22Rv1 (cell line): Measurements from ENCODE around the gene BMP7.

Experiments used
- H3K27ac ChIP-seq: fragments of 450-650 bp; 2 replicates; pipeline ENCODE4 v1.5.1; 2017
- ZFX ChIP-seq: fragments of 450-650 bp; IDR thresholded peaks from 2 replicates; pipeline ENCODE4 v1.6.1; 2017; ENCODE audit warnings: antibody characterized with exemption, borderline replicate concordance
- TF ChIP-seq, protein P1 (sequence below): fragments of 450-650 bp; IDR thresholded peaks from 2 replicates; pipeline ENCODE4 v1.5.1; 2017; ENCODE audit warnings: mild to moderate bottlenecking

Gene BMP7

DNA sequence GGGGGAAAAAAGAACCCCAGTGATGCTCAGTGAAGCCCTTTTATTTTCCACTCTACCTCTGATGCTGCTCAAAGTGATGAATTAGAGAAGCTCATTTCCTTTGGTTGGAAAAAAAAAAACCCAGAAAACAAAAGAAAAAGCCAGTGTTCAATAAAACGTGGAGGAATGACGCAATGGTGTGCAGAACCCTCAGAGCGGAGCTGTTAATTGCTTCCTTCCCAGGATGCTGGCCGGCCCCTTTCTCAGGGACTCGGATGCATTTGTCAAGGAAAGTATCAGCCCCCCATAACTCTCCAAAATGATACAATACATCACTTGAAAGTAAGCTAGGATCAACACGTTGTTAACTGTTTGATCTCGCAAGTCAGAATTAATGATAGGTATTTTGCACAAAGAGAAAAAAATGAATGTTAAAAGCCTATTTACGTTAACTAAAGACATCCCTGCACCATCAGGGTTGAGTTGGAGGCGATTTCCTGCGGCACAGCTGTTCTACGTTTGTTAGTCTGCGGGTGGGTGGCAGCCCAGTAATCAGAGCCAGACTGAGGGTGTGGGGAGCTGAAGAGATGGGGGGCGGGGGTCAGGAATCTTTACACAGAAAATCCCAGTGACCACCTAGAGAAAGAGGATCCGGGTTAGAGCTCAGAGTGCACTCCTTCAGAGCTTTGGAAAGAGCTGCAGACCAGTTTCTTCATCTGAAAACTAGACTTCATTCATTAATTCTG is 132.4 kb downstream of the BMP7 start:
- no peak overlapping the region for H3K27ac ChIP-seq
- TF ChIP-seq ZFX, result no peak
- TF ChIP-seq, protein P1, sequence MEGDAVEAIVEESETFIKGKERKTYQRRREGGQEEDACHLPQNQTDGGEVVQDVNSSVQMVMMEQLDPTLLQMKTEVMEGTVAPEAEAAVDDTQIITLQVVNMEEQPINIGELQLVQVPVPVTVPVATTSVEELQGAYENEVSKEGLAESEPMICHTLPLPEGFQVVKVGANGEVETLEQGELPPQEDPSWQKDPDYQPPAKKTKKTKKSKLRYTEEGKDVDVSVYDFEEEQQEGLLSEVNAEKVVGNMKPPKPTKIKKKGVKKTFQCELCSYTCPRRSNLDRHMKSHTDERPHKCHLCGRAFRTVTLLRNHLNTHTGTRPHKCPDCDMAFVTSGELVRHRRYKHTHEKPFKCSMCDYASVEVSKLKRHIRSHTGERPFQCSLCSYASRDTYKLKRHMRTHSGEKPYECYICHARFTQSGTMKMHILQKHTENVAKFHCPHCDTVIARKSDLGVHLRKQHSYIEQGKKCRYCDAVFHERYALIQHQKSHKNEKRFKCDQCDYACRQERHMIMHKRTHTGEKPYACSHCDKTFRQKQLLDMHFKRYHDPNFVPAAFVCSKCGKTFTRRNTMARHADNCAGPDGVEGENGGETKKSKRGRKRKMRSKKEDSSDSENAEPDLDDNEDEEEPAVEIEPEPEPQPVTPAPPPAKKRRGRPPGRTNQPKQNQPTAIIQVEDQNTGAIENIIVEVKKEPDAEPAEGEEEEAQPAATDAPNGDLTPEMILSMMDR, result no peak

- no peak overlapping the region for H3K27ac ChIP-seq
- TF ChIP-seq, protein P1, result no peak
- TF ChIP-seq ZFX, result no peak
These were observed 134.6 kb downstream of the BMP7 start for GRCh38 chr20:57131601-57132391.

DNA sequence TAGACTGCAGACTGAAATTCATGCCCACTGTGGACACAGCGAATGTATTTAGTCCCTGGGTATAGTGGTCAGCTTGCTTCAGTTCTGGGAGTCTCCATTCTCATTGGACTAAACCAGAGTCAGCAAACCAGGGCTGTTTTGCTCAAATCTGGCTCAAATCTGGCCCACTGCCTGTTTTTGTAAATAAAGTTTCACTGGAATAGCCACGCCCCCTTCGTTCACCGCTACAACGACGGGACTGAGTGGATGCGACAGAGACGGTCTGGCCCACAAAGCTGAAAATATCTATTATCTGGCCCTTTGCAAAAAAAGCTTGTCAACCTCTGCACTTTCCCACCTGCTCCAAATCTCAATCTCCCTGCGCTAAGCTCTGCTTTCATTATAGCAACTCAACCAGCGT is 135.4 kb downstream of the BMP7 start:
- no peak overlapping the region for H3K27ac ChIP-seq
- no peak for TF ChIP-seq ZFX

DNA sequence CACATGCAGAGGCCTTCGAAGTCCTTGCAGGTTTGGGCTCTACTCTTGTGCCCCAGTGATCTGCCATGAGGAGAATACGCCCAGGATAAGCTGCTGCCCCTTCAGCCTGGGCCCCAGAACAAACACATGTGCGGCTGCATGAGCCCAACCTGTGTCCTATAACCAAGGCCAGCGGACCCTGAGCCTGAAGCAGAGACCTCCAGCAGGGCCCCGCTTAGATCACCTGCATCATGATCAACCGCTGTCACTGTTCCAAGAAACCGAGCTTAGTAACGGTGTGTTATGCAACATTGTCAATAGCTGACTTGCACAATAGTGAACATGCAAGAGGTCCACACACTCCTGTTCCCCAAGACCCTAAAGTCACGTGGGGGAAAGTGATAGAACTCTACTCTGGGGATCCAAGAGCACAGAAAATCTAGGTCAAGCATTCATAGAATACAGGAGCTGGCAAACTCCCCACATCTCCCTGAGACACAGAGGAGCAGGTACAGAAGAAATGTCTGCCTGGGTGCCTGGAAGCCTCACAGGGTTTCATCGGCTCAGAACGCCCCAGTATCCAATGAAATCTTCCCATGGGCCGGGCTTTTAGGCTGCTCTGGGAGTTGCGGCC is 136.2 kb downstream of the BMP7 start:
- H3K27ac ChIP-seq, result no peak overlapping the region
- TF ChIP-seq, protein P1, result no peak
- TF ChIP-seq ZFX, result no peak

- TF ChIP-seq, protein P1, result no peak
- TF ChIP-seq ZFX, result no peak
- no peak overlapping the region for H3K27ac ChIP-seq
These were observed 137.1 kb downstream of the BMP7 start for GRCh38 chr20:57129303-57129702.

DNA sequence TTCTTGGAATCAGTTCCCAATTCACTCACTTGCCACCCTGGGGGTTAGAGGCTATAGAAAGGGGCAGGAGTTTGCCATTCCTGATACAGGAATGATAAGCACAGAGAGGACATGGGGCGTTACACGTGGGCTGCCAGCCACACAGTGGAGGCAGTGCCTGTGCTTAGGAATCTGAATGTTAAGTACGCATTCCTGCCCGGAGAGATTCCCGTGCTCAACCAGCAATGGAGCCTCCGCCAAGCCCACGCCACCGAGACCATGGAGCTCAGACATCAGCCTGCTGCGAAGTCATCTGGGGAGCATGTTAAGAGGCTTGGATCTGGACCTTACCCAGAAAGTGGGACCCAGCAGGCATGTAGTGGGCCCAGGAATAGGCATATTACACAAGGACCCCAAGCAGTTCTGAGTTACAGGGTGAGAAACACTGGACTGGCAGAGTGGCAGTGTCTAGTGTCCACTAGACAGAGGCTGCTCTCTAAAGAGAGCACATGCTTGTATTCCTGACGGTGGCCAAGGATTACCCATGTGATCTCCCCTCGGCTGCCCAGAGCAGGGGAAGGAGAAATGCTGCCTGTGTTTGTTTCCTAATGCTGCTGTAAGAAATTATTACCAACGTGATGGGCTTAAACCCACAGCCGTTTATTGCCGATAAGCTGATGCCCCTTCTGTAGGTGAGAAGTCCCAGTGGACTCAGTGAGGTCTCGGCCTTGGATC is 138.2 kb downstream of the BMP7 start:
- H3K27ac ChIP-seq, result no peak overlapping the region
- TF ChIP-seq, protein P1, result no peak
- TF ChIP-seq ZFX, result no peak

- H3K27ac ChIP-seq, result no peak overlapping the region
- no peak for TF ChIP-seq ZFX
- TF ChIP-seq, protein P1, result no peak
These were observed 139.9 kb downstream of the BMP7 start for GRCh38 chr20:57126481-57127092.
